GM18867 (cell line): ENCODE results near the gene RIF1.
A peak's percentile ranks its signal among the peaks of the same experiment; 100 is the strongest.

ENCODE experiments used
- ATAC-seq: cut with Tn5 transposase; IDR thresholded peaks from one replicate; pipeline ENCODE4 v1.9.1; 2021; ENCODE audit warnings: mild to moderate bottlenecking, moderate library complexity; ENCODE audit not compliant: unreplicated experiment

Gene RIF1

GRCh38 chr2:151409601-151410484, at the start of gene RIF1:
Gene RIF1 (plus strand): TSS chr2:151409902. CDS start chr2:151410424, 522 bp downstream.
- peak; percentile 93 for ATAC-seq

- no peak for ATAC-seq
Measured at GRCh38 chr2:151361674-151362370, 47.9 kb upstream of the RIF1 start.

- no peak for ATAC-seq
Measured at GRCh38 chr2:151363709-151364108, 46.0 kb upstream of the RIF1 start.

GRCh38 chr2:151367571-151367970, 42.1 kb upstream of the RIF1 start:
- no peak for ATAC-seq

GRCh38 chr2:151374436-151374835, 35.3 kb upstream of the RIF1 start:
- peak; percentile 97 for ATAC-seq

GRCh38 chr2:151379169-151379568, 30.5 kb upstream of the RIF1 start:
- no peak for ATAC-seq

GRCh38 chr2:151380580-151381235, 29.0 kb upstream of the RIF1 start:
- ATAC-seq, result no peak

GRCh38 chr2:151381266-151381665, 28.4 kb upstream of the RIF1 start:
- no peak for ATAC-seq

- ATAC-seq, result no peak
Measured at GRCh38 chr2:151388011-151388410, 21.7 kb upstream of the RIF1 start.

GRCh38 chr2:151391436-151391835, 18.3 kb upstream of the RIF1 start:
- ATAC-seq, result no peak

GRCh38 chr2:151394509-151394908, 15.2 kb upstream of the RIF1 start:
- ATAC-seq, result no peak

- no peak for ATAC-seq
Measured at GRCh38 chr2:151395509-151396374, 14.0 kb upstream of the RIF1 start.

- ATAC-seq, result no peak
Measured at GRCh38 chr2:151399981-151400380, 9.7 kb upstream of the RIF1 start.

GRCh38 chr2:151401149-151401548, 8.6 kb upstream of the RIF1 start:
- no peak for ATAC-seq

- no peak for ATAC-seq
Measured at GRCh38 chr2:151403914-151404313, 5.8 kb upstream of the RIF1 start.

GRCh38 chr2:151405376-151405775, 4.3 kb upstream of the RIF1 start:
- no peak for ATAC-seq

- ATAC-seq, result no peak
Measured at GRCh38 chr2:151407281-151407680, 2.4 kb upstream of the RIF1 start.

GRCh38 chr2:151408788-151409600, 708 bp upstream of the RIF1 start:
- no peak for ATAC-seq

- peak; percentile 36 for ATAC-seq
Measured at GRCh38 chr2:151410485-151410834, 758 bp downstream of the RIF1 start.

- ATAC-seq, result no peak
Measured at GRCh38 chr2:151417650-151418049, 7.9 kb downstream of the RIF1 start.
